Measurements from ENCODE around the gene MCF2L2. TPM values are rescaled to one million over a fixed set of nuclear protein-coding genes. Genes with fewer than 3 reads are reported as not detected.

MCF2L2 gene
- total and polyA plus RNA-seq, 9 donors, result 0.12 to 2.2 (median 0.61) TPM

- no peak overlapping the region for H3K27ac ChIP-seq
- H3K27me3 ChIP-seq, result no peaks in the 10 kb centered on the region
- no peaks in the 10 kb centered on the region for H3K9me3 ChIP-seq
- H3K36me3 ChIP-seq, result no peaks in the 10 kb centered on the region
- peaks cover 2% of the 10 kb centered on the region for H3K4me1 ChIP-seq (ENCODE audit: insufficient read depth)
- intact Hi-C loops (cut with DNase I), result no loop called here
- 61 to 79% (median 70%) methylated on average over 2 of the region's 2 CpGs for WGBS, 3 donors
- DNase-seq, result no peak
- no peak for TF ChIP-seq CTCF (IDR thresholded peaks at IDR 0.05)
- TF ChIP-seq POLR2A (IDR thresholded peaks at IDR 0.05), result no peak
- no peak overlapping the region for H3K4me3 ChIP-seq
These were observed 144.5 kb downstream of the MCF2L2 start for GRCh38 chr3:183283886-183284285.

- Histone ChIP-seq H3K9me3 (no peaks in the 10 kb centered on the region), H3K27me3 (no peaks in the 10 kb centered on the region), H3K36me3 (no peaks in the 10 kb centered on the region), H3K27ac (no peak overlapping the region), H3K4me1 (ENCODE audit: insufficient read depth) (peaks cover 2% of the 10 kb centered on the region), H3K4me3 (no peak overlapping the region)
- intact Hi-C loops (cut with DNase I), result no loop called here
- TF ChIP-seq EP300 (IDR thresholded peaks at IDR 0.05) (no peak), POLR2A (IDR thresholded peaks at IDR 0.05) (no peak), CTCF (IDR thresholded peaks at IDR 0.05) (no peak)
- no peak for DNase-seq
- 86 to 89% (median 87%) methylated on average over 8 of the region's 8 CpGs for WGBS, 3 donors
These were observed 147.2 kb downstream of the MCF2L2 start for GRCh38 chr3:183281126-183281797.

GRCh38 chr3:183279371-183279770, 149.0 kb downstream of the MCF2L2 start:
- TF ChIP-seq EP300 (IDR thresholded peaks at IDR 0.05), result no peak
- TF ChIP-seq CTCF (IDR thresholded peaks at IDR 0.05), result no peak
- no peak for TF ChIP-seq POLR2A (IDR thresholded peaks at IDR 0.05)
- H3K9me3 ChIP-seq, result no peaks in the 10 kb centered on the region
- H3K27me3 ChIP-seq, result no peaks in the 10 kb centered on the region
- intact Hi-C loops (cut with DNase I), result no loop called here
- no peak overlapping the region for H3K27ac ChIP-seq
- no peaks in the 10 kb centered on the region for H3K36me3 ChIP-seq
- H3K4me3 ChIP-seq, result no peak overlapping the region
- 85 to 90% (median 87%) methylated on average over 3 of the region's 3 CpGs for WGBS, 3 donors
- DNase-seq, result no peak
- H3K4me1 ChIP-seq (ENCODE audit: insufficient read depth), result no peaks in the 10 kb centered on the region

GRCh38 chr3:183278479-183279088, 149.8 kb downstream of the MCF2L2 start:
- WGBS, 3 donors, result 88 to 89% (median 88%) methylated on average over 4 of the region's 4 CpGs
- no peaks in the 10 kb centered on the region for H3K4me1 ChIP-seq (ENCODE audit: insufficient read depth)
- no peak for DNase-seq
- H3K9me3 ChIP-seq, result no peaks in the 10 kb centered on the region
- no peak overlapping the region for H3K27ac ChIP-seq
- no peaks in the 10 kb centered on the region for H3K27me3 ChIP-seq
- H3K36me3 ChIP-seq, result no peaks in the 10 kb centered on the region
- intact Hi-C loops (cut with DNase I), result no loop called here
- TF ChIP-seq CTCF (IDR thresholded peaks at IDR 0.05) (no peak), EP300 (IDR thresholded peaks at IDR 0.05) (no peak), POLR2A (IDR thresholded peaks at IDR 0.05) (no peak)
- no peak overlapping the region for H3K4me3 ChIP-seq
